H9 (cell line): ENCODE data around the gene RNF39. TPM values are rescaled to one million over a fixed set of nuclear protein-coding genes. Genes with fewer than 3 reads are reported as not detected.
A peak's percentile ranks its signal among the peaks of the same experiment; 100 is the strongest.

Experiments
- DNase-seq: peaks from one replicate; pipeline ENCODE4 v3.0.0-alpha.2; 2017
- H2AFZ ChIP-seq: one replicate; pipeline ENCODE4 v1.6.1; 2013; ENCODE audit warnings: mild to moderate bottlenecking, low read length, control low read depth, moderate library complexity
- H2AK5ac ChIP-seq: 2 replicates; pipeline ENCODE4 v1.6.1; 2013; ENCODE audit warnings: low read length, control low read depth, mixed read lengths; ENCODE audit not compliant: insufficient read length
- H2BK120ac ChIP-seq: one replicate; pipeline ENCODE4 v1.6.1; 2013; ENCODE audit warnings: low read depth, mild to moderate bottlenecking, low read length, control low read depth, inconsistent platforms; ENCODE audit not compliant: poor library complexity, severe bottlenecking
- H2BK12ac ChIP-seq: 2 replicates; pipeline ENCODE4 v1.6.1; 2013; ENCODE audit warnings: low read length, control low read depth, mixed read lengths, low read depth; ENCODE audit not compliant: insufficient read length
- H2BK15ac ChIP-seq: 2 replicates; pipeline ENCODE4 v1.6.1; 2013; ENCODE audit warnings: low read depth, low read length, control low read depth
- H2BK20ac ChIP-seq: one replicate; pipeline ENCODE4 v1.6.1; 2013; ENCODE audit warnings: low read depth, mild to moderate bottlenecking, low read length, control low read depth, inconsistent platforms; ENCODE audit not compliant: poor library complexity, severe bottlenecking
- H2BK5ac ChIP-seq: 2 replicates; pipeline ENCODE4 v1.6.1; 2013; ENCODE audit warnings: low read length, control low read depth, mixed read lengths; ENCODE audit not compliant: insufficient read length
- H3K14ac ChIP-seq: 2 replicates; pipeline ENCODE4 v1.6.1; 2013; ENCODE audit warnings: low read length, control low read depth; ENCODE audit not compliant: insufficient read depth
- H3K18ac ChIP-seq: 2 replicates; pipeline ENCODE4 v1.6.1; 2013; ENCODE audit warnings: low read depth, mild to moderate bottlenecking, mixed read lengths, low read length, control low read depth; ENCODE audit not compliant: insufficient read length
- H3K23ac ChIP-seq: 2 replicates; pipeline ENCODE4 v1.6.1; 2013; ENCODE audit warnings: low read length, control low read depth, mixed read lengths, low read depth; ENCODE audit not compliant: insufficient read length
- H3K23me2 ChIP-seq: 2 replicates; pipeline ENCODE4 v1.6.1; 2013; ENCODE audit warnings: low read depth, mild to moderate bottlenecking, mixed read lengths, low read length, control low read depth; ENCODE audit not compliant: insufficient read length, poor library complexity, severe bottlenecking
- H3K27ac ChIP-seq: 2 replicates; pipeline ENCODE4 v1.5.1; 2013; ENCODE audit warnings: low read length, control low read depth, mixed read lengths, low read depth; ENCODE audit not compliant: insufficient read length
- H3K27me3 ChIP-seq: 2 replicates; pipeline ENCODE4 v1.6.1; 2013; ENCODE audit warnings: low read length, control low read depth, inconsistent platforms; ENCODE audit not compliant: insufficient read depth
- H3K4ac ChIP-seq: 2 replicates; pipeline ENCODE4 v1.6.1; 2013; ENCODE audit warnings: low read depth, mild to moderate bottlenecking, control low read depth, inconsistent platforms, low read length, moderate library complexity
- H3K4me1 ChIP-seq: 2 replicates; pipeline ENCODE4 v1.6.1; 2013; ENCODE audit warnings: low read length, control low read depth, inconsistent platforms; ENCODE audit not compliant: insufficient read depth
- H3K4me2 ChIP-seq: 2 replicates; pipeline ENCODE4 v1.6.1; 2013; ENCODE audit warnings: low read length, control low read depth, mixed read lengths; ENCODE audit not compliant: insufficient read length, insufficient read depth
- H3K56ac ChIP-seq: 2 replicates; pipeline ENCODE4 v1.6.1; 2013; ENCODE audit warnings: low read depth, mild to moderate bottlenecking, mixed read lengths, low read length, control low read depth; ENCODE audit not compliant: insufficient read length
- H3K79me1 ChIP-seq: 2 replicates; pipeline ENCODE4 v1.6.1; 2013; ENCODE audit warnings: low read depth, mild to moderate bottlenecking, moderate library complexity, low read length, control low read depth, inconsistent platforms; ENCODE audit not compliant: insufficient read depth, poor library complexity, severe bottlenecking
- H3K79me2 ChIP-seq: 2 replicates; pipeline ENCODE4 v1.6.1; 2013; ENCODE audit warnings: low read length, control low read depth, inconsistent platforms; ENCODE audit not compliant: insufficient read depth
- H3K9ac ChIP-seq: 2 replicates; pipeline ENCODE4 v1.6.1; 2013; ENCODE audit warnings: low read length, control low read depth, mixed read lengths; ENCODE audit not compliant: insufficient read length; ENCODE audit errors: extremely low read depth
- H3K9me3 ChIP-seq: one replicate; pipeline ENCODE4 v1.6.1; 2013; ENCODE audit warnings: low read depth, low read length, inconsistent platforms; ENCODE audit not compliant: control insufficient read depth
- H3T11ph ChIP-seq: one replicate; pipeline ENCODE4 v1.6.1; 2013; ENCODE audit warnings: mild to moderate bottlenecking, low read length, control low read depth, inconsistent platforms
- H4K20me1 ChIP-seq: one replicate; pipeline ENCODE4 v1.6.1; 2013; ENCODE audit not compliant: control insufficient read depth, insufficient read length, insufficient read depth
- H4K5ac ChIP-seq: 2 replicates; pipeline ENCODE4 v1.6.1; 2013; ENCODE audit warnings: low read depth, mild to moderate bottlenecking, mixed read lengths, low read length, control low read depth; ENCODE audit not compliant: insufficient read length
- H4K8ac ChIP-seq: replicated peaks from 2 replicates; pipeline ENCODE4 v1.6.1; 2013; ENCODE audit warnings: low read length, control low read depth, mixed read lengths, low read depth; ENCODE audit not compliant: insufficient read length
- H4K91ac ChIP-seq: 2 replicates; pipeline ENCODE4 v1.6.1; 2013; ENCODE audit warnings: low read depth, mild to moderate bottlenecking, moderate library complexity, mixed read lengths, low read length, control low read depth; ENCODE audit not compliant: insufficient read length
- H3K27ac Mint-ChIP-seq, 3 experiments: 2 replicates in 2 of 3; 3 replicates in 1 of 3; pipeline ENCODE4 v1.8.0; 2020 to 2021; ENCODE audit warnings: mixed read lengths in 3 of 3, mild to moderate bottlenecking in 1 of 3, moderate library complexity in 1 of 3
- H3K27me3 Mint-ChIP-seq: 2 replicates; pipeline ENCODE4 v1.8.0; 2021; ENCODE audit warnings: low read depth, mild to moderate bottlenecking, moderate library complexity, mixed read lengths
- H3K36me3 Mint-ChIP-seq, 3 experiments: 2 replicates in 2 of 3; 3 replicates in 1 of 3; pipeline ENCODE4 v1.8.0; 2020 to 2021; ENCODE audit warnings: low read depth in 3 of 3, mixed read lengths in 3 of 3; ENCODE audit not compliant: insufficient read depth in 1 of 3
- H3K4me1 Mint-ChIP-seq, 2 experiments: 2 replicates each; pipeline ENCODE4 v1.8.0; 2020; ENCODE audit warnings: mixed read lengths in 2 of 2
- H3K4me3 Mint-ChIP-seq, 2 experiments: 2 replicates in 1 of 2; 3 replicates in 1 of 2; pipeline ENCODE4 v1.8.0; 2020 to 2021; ENCODE audit warnings: mild to moderate bottlenecking in 2 of 2, mixed read lengths in 2 of 2, moderate library complexity in 1 of 2
- H3K9me3 Mint-ChIP-seq, 2 experiments: 2 replicates in 1 of 2; 3 replicates in 1 of 2; pipeline ENCODE4 v1.8.0; 2020; ENCODE audit warnings: mild to moderate bottlenecking in 2 of 2, mixed read lengths in 2 of 2, moderate library complexity in 1 of 2
- CTCF ChIP-seq: fragments of 200-600 bp; sonication (generic); conservative IDR thresholded peaks from 3 replicates; pipeline ENCODE4 v1.8.0; 2021; ENCODE audit warnings: antibody characterized with exemption, mild to moderate bottlenecking
- WGBS: extraction: QIAGEN DNeasy Blood & Tissue Kit; methylation state at CpG from one replicate; pipeline ENCODE4 v1.1.7; 2013; ENCODE audit warnings: missing lambda C conversion rate, low lambda C conversion rate, mixed read lengths; ENCODE audit not compliant: insufficient read length; ENCODE audit errors: extremely low coverage; 5-methylcytosine and 5-hydroxymethylcytosine counted together
- total RNA-seq: library from RNA; stranded (reverse); gene quantifications from 2 replicates; pipeline ENCODE4 v1.2.1, GENCODE V29; 2021

RNF39 gene
- total RNA-seq, 1 experiment from 2014 or later = 0.26 TPM

DNA sequence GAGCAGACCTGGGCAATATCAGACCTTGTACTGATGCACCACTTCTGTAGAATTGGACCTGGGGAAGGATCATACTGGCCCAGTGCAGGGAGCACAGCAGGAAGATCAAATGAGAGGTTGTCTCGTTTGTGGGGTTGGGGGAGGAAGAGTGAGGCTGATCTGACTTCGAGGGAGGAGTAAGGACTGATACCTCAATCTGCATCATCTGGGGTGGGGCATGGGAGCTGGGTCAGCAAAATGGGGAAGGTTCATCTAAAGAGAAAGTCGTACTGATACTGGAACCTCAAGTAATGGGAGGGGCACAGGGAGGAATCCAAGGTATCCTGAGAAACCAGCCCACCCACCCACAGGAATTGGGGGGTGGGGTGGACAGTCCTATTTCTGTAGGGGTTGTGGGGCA is 3.7 kb downstream of the RNF39 start:
- H3K9me3 ChIP-seq = no peaks in the 10 kb centered on the region
- no peak overlapping the region for H4K8ac ChIP-seq
- no peak overlapping the region for H2BK120ac ChIP-seq
- H4K91ac ChIP-seq = no peak overlapping the region
- H3T11ph ChIP-seq = no peak overlapping the region
- H2BK12ac ChIP-seq = no peak overlapping the region
- no peak overlapping the region for H3K18ac ChIP-seq
- no peak overlapping the region for H2AFZ ChIP-seq
- H2BK15ac ChIP-seq = no peak overlapping the region
- no peaks in the 10 kb centered on the region for H4K20me1 ChIP-seq
- DNase-seq = no peak
- H3K27me3 ChIP-seq = peaks cover 42% of the 10 kb centered on the region
- Mint-ChIP-seq H3K4me3 (peak overlapping the region; percentile 44 to 71), H3K36me3 (peaks cover 8 to 17% (median 9%) of the 10 kb centered on the region in 3 experiments; a peak in 6 of 7 replicates), H3K4me1 (peaks cover 42 to 44% of the 10 kb centered on the region in 2 experiments), H3K27ac (no peak overlapping the region), H3K27me3 (peaks cover 78% of the 10 kb centered on the region), H3K9me3 (peaks cover 0 to 3% of the 10 kb centered on the region in 2 experiments; a peak in 3 of 5 replicates)
- peaks cover 35% of the 10 kb centered on the region for H3K23me2 ChIP-seq
- H2AK5ac ChIP-seq = no peak overlapping the region
- H3K4ac ChIP-seq = no peak overlapping the region
- no peak overlapping the region for H2BK5ac ChIP-seq
- H4K5ac ChIP-seq = no peak overlapping the region
- no peak for TF ChIP-seq CTCF
- H3K4me2 ChIP-seq = peak overlapping the region; percentile 55
- no peak overlapping the region for H3K14ac ChIP-seq
- H3K56ac ChIP-seq = no peak overlapping the region
- H3K4me1 ChIP-seq = no peaks in the 10 kb centered on the region
- H3K9ac ChIP-seq = no peak overlapping the region
- no peaks in the 10 kb centered on the region for H3K79me1 ChIP-seq
- no CpG with 5 or more reads among the region's 3 CpGs for WGBS
- H3K23ac ChIP-seq = no peak overlapping the region
- no peak overlapping the region for H3K27ac ChIP-seq
- H2BK20ac ChIP-seq = no peak overlapping the region
- no peaks in the 10 kb centered on the region for H3K79me2 ChIP-seq
